ENCODE measurements around the gene LCNL1. TPM values are rescaled to one million over a fixed set of nuclear protein-coding genes. Genes with fewer than 3 reads are reported as not detected.
"Not testable (repeated sequence)": the region's sequence is repeated elsewhere in the genome, so short reads cannot be mapped to it uniquely, and the experiment has no call there.

LCNL1 gene
- total RNA-seq, 1 donor: not detected

DNA sequence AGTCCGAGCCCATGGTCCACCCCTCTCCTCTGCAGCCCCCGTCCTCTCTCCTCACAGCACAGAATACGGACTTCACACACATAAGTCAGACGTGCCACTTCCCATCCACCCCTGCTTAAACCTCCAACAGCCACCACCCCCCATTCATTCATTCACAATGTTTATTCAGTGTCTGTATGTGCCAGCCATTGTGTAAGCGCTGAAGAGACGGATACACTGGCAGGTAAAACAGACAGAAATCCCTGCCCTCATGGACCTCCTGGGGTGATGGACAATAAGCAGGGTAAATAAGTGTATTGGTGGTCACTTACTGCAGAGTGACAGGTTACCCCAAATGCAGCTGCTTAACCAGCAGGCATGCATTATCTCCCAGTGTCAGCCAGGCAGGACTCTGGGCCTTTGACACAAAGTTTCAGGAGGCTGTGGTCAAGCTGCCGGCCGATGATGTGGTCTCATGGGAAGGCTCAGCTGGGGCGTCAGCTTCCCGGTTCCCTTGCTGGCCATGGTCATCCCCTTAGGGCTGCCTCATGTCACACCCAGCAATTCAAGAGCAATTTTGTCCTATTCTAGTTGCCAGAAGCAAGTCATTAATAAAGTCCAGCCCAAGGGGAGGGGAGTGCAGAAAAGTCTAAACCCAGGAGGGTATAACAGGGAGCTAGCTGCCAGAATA lies 7.6 kb downstream of the LCNL1 start:
- no peak for DNase-seq (ENCODE audit: low read depth in 2 of 3, low spot score in 2 of 3)

DNA sequence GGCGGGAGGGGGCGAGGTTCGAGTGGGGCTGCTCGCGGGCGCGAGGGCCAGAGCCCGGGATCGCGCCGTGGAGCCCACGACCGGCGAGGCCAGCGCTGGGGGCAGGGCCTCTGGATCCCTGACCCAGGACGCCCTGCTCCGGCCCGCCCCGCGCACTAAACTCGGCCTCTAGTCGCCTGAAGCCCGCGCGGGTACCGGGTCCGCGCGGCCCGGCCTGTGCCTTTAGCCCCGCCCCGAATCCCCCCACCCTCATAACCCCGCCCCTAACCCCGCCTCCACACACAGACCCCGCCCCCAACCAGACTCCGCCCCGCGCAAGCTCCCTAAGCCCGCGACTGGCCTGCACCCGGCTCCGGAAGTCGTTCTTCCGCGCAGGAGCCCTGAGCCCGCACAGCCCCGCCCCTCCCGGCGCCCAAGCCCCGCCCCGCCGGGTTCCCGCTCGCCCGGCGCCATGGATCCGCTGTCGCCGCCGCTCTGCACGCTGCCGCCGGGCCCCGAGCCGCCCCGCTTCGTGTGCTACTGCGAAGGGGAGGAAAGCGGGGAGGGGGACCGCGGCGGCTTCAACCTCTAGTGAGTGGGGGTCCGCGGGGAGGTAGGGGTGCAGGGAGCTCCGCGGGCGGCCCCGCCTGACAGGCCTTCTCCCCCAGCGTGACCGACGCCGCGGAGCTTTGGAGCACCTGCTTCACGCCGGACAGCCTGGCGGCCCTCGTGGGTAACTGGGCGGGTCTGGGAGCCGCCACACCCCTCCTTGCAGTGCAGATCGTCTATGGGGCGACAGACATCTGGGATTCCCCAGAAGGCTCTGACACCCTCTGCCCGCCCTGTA lies 9.4 kb downstream of the LCNL1 start, which contains the start of gene PAXX:
Gene PAXX, plus strand, starts transcription at position 430 of the 826 bp plus-strand sequence. Its CDS starts 22 bp downstream, at position 452.
- DNase-seq (ENCODE audit: low read depth in 2 of 3, low spot score in 2 of 3): peak; percentile 76 to 91 (median 89)

DNA sequence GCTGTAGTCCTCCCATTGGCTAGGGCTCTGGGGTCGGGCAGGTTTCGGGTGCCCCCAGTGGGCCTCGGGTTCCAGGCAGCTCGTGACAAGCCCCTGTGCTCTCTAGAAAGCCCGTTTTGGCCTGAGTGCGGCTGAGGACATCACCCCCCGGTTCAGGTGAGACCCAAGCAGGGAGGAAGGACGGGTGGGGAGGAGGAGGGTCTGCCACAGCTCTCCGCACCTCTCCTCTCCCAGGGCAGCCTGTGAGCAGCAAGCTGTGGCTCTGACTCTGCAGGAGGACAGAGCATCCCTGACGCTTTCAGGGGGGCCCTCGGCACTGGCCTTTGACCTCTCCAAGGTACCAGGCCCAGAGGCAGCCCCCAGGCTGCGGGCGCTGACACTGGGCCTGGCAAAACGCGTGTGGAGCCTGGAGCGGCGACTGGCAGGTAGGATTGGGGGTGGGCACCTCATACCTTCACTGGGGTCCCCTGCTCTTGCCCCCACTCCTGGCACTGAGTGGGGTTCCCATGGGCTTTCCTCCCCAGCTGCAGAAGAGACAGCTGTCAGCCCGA lies 10.1 kb downstream of the LCNL1 start:
- no peak for DNase-seq (ENCODE audit: low read depth in 2 of 3, low spot score in 2 of 3)

DNA sequence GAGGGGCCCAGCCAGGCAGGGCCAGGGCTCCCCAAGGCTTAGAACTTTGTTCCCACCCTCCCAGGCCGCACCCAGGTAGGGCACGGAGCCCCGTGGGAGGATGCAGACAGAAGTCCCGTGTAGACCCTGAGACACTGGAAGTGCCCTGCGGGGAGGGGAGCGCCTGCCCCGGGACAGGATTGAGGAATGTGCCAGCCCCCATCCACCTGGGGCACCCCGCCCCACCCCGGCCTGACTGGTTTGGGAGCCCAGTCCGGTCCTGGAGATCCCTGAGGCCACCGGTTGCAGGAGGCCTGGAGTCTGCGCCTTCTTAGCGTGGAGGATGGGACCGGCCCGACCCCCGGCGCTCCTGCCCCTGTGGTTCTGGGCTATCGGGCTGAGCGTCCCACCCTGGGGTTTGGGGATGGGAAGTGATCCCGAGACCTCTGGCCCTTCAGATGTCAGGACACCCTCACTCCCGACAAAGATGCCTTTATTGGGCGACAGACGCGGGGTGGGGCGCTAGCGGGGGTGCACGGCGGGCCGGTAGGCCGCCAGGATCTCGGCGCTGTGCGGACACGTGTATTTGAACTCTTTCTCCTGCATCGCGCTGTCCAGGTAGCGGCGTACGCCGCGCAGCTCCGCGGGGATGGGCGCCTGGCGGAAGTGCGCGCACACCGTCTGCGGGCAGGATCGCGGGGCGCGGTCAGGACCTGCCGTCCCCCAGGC lies 11.5 kb downstream of the LCNL1 start:
- DNase-seq (ENCODE audit: low read depth in 2 of 3, low spot score in 2 of 3): no peak

DNA sequence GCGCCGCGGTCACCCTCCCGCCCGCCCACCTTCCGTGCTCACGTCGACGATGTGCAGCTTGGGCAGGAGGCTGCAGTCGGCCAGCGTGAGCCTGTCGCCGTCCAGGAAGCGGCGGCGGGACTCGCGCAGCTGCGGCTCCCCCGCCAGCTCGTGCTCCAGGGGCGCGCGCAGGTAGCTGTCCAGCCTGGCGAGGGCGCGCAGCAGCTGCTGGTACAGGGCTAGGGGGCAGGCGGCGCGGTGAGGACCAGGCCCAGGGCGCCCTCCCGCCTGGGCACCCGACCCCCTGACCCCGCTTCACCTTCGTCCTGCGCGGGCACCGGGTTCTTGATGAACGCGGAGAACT lies 12.1 kb downstream of the LCNL1 start:
- no peak for DNase-seq (ENCODE audit: low read depth in 2 of 3, low spot score in 2 of 3)

DNA sequence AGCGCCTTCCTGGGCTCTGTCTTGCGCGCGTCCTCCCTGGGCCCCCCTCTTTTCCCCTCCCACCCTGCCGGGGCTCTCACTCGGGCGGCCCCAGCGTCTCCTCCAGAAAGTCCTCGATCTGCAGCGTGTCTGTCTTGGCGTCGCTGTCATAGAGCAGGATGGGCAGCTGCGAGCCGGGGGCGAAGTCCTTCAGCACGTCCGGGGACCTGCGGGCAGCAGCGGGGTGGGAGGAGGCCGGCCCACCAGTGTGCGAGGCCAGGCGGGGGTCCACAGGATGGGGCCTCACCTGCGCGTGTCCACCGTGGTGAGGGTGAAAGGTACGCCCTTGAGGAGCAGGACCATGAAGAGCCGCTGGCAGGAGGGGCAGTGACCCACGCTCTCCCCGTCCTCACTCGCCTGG lies 12.6 kb downstream of the LCNL1 start:
- DNase-seq (ENCODE audit: low read depth in 2 of 3, low spot score in 2 of 3): no peak

DNA sequence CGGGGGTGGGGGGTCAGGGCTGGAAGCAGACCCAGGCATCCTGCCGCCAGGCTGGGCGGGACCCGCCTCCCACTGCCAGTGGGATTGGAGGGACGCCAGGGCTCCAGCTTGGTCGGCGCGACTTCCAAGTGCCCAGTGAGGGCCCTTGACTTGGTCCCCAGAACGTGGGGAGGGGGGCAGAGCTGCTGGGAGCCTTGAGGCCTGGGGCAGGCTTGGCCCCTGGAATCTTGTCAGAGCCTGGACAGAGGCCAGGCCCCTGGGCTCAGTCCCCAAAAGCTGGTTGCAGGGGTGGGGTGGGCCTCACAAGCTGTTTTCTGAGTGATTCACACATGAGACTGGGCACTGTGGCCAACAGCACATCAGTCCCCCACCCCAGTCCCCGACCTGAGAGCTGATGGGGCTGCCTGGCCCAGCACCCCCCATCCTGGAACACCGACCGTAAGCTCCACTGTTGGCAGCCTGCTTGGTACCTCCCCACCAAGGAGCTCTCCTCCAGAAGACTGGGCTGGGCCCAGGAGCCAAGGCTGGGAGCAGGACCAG lies 13.0 kb downstream of the LCNL1 start:
- DNase-seq (ENCODE audit: low read depth in 2 of 3, low spot score in 2 of 3): no peak

DNA sequence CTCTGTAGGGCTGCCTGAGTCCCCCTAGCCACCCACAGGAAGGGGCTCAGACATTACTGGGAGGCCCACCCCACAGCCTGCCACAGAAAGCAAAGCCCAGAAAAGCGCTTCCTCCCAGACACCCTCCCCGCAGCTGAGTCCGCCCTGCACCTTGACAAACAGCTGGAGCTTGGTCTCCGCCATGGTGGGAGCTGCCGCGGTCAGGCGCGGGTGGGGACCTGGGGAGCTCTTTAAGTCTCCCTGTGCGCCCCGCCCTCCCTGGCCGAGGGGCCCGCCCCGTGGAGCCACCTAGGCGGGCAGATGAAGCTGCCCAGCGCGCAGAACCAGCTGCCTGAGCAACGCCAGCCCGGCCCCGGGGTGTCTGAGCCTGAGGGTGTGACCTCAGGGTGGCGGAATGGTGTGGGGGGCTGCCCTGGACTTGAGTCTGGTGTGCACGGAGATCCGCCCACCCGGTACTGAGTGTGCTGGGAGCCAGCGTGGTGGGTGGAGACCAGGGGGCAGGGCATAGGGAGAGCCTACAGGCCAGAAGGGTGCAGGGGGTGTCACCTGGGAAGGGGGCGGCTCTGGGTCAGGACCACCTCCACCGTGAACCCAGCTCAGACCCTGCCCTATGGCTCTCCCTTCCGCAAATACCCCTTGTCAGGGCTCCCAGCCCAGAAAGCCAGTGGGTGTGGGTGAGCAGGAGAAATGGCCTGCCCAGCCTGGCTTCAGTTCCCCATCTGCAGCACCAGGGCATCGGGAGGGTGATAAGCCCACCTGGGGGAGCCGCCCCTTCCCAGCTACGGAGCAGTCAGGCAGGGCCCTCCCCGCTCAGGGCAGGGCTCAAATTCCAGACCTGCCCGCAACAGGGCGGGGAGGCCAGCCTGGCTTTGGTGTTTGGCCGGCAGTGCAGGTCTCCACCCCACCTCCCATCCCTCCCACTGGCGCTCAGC lies 13.8 kb downstream of the LCNL1 start, which contains the start of gene CLIC3:
Gene CLIC3, minus strand, starts transcription at position 208 of the 932 bp plus-strand sequence. Its CDS starts 25 bp downstream, at position 183.
- DNase-seq (ENCODE audit: low read depth in 2 of 3, low spot score in 2 of 3): peak in 1 of 3 donors; percentile 62

DNA sequence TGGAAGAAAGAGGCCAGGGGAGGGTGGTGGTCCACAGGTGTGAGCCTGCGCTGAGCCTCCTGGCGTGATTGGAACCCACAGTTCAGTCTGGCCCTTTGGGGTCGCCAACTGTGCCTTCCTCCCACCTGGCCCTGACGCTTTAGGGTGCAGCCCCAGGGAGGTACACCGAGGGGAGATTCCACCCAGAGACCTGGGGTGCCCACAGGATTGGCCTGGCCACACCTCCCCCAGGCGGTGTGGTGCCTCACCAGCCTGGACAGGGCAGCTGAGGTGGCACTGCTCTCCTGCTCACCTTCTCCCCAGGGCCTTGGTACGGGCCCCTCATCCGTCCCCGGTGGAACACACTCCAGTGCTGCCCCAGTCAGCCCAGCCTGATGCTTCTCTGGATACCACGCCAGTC lies 14.6 kb downstream of the LCNL1 start:
- no peak for DNase-seq (ENCODE audit: low read depth in 2 of 3, low spot score in 2 of 3)

DNA sequence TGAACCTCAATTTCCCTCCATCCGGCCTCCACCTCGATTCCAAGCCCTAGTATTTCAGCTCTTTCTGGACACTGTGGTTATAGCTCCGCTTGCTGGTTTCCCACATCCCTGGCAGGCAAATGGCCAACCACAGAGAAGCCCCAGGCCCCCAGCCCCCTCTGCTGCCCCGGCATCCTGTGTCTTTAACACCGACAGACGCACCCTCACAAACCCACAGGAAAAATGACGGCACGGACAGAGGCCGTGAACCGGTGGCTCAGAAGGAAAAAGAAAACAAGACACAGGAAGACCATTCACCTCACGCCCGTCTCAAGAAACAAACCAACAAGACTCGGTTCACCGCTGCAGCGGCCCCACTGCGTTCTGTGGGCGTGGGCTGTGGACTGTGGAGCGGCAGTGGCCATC lies 15.0 kb downstream of the LCNL1 start:
- DNase-seq (ENCODE audit: low read depth in 2 of 3, low spot score in 2 of 3): no peak

DNA sequence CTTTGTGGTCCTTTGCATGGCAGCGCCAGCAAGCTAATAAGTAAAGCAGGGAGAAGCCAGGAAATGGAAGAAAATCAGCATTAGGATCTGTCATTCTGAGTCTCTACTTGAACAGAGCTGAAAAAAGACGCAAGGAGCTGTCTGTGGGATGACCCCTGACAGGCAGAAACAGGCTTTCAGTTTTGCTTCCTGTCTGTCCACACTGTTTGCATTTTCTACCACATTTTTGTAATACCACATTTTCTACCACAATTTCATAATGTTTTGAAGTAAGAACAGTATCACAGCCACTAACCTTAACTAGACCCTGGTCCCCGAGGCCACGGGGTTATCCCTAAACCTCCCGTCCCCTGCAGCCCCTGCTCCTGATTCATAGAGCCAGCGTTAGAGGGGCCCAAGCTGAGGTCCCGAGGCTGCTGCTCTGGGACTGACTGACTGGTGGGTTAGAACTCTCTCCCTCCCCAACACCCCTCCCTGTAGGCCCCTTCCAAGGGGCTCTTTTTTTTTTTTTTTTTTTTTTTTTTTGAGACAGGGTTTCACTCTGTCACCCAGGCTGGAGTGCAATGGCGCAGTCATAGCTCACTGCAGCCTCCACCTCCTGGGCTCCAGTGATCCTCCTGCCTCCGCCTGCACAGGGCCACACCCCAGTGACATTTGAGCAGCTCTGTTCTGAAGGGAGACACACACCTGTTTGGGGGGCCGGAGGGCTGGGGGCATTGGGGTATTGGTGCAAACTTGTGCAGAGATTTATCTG lies 17.6 kb downstream of the LCNL1 start:
- peak in 1 of 3 donors; percentile 41 for DNase-seq (ENCODE audit: low read depth in 2 of 3, low spot score in 2 of 3)

DNA sequence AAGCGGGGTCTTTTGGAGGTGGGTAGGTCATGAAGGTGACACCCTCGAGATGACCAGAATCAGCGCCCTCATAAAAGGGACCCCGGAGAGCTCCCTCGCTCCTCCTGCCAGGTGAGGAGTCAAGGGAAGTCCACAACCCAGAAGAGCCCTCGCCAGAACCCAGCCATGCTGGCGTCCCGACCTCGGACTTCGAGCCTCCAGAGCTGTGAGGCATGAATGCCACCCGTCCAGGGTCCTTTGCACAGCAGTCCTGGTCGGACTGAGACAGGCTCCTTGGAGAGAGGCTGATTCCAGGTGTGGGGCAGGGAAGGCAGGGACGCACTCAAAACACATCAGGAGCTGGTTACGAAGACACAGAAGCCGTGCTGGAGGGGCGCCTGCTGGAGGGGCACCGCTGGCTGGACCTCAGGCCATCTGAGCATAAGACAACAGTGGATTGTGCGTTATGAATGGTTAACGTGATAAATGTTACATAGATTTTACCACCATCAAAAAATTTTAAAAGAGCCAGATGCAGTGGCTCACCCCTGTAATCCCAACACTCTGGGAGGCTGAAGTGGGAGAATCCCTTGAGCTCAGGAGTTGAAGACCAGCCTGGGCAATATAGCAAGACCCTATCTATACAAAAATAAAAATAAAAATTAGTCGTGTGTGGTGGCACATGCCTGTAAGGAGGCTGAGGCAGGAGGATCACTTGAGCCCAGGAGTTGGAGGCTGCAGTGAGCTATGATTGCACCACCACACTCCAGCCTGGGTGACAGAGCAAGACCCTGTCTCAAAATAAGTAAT lies 19.3 kb downstream of the LCNL1 start:
- no peak for DNase-seq (ENCODE audit: low read depth in 2 of 3, low spot score in 2 of 3)

DNA sequence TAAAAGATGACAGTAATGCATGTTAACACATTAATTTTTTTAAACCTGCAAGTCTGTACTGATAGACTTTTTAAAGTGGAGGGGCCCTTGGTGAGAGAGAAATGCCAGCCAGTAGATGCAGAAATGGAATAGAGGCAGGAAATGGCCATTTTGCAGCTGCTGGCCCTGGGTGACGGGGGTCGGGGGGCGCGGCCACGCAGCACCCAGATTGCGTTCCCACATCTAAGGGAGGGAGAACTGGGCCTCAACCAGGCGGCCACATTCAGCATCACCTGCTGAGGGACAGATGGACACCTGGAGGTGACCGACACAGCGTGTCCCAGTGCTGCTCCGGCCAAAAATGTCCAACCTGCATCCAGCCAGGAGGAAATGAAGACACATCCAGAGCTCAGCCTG lies 19.9 kb downstream of the LCNL1 start:
- DNase-seq (ENCODE audit: low read depth in 2 of 3, low spot score in 2 of 3): no peak

DNA sequence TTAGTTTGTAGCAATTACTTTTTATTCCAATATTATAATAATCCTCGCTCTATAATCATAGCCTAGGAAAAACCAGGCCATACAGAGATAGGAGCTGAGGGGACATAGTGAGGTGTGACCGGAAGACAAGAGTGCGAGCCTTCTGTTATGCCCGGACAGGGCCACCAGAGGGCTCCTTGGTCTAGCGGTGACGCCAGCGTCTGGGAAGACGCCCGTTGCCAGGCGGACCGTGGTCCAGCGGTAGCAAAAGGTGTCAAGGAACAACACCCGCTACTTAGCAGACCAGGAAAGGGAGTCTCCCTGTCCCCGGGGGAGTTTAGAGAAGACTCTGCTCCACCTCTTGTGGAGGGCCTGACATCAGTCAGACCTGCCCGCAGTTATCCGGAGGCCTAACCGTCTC lies 21.5 kb downstream of the LCNL1 start:
- DNase-seq (ENCODE audit: low read depth in 2 of 3, low spot score in 2 of 3): not testable (repeated sequence)

DNA sequence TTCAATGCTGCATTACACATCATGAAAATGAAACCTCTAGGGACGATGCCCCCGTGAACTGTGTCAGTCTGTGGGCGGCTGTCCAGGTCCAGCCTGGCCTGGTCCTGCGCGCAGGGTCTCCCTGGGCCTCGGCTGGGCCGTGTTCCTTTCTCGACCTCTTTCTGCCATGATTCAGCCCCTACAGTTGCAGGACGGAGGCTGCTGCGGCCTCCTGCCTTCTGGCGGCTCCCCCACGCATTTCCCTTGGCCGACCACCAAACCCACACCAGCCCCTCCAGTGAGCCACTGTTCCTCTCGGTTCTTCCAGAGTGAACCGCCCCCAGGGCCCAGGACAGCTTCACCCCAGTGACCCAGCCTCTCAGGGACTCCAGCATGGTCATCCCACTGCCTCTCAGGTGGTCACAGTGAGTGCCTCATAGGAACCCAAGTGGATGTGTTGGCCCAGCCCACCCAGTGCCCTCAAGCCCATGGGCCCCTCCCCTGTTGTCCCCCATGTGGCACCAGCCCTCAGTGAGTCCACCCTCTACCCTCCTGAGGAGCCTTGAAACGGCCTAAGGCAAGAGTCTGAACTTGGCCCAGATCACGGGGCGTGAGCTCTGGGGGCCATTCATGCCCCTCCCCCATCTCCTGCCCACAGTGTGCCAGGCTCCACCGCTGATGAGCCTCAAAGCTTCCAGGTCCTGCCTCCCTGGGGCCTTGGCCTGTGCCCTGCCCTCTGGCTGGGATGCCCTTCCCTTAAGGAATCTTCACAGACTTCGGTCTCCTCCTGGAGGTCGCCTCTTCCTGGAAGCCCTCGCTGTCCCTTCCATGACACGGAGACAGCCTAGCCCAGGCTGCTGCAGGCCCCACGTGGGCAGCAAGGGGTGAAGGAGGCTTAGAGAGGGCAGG lies 23.6 kb downstream of the LCNL1 start:
- DNase-seq (ENCODE audit: low read depth in 2 of 3, low spot score in 2 of 3): peak in 1 of 3 donors; percentile 51

DNA sequence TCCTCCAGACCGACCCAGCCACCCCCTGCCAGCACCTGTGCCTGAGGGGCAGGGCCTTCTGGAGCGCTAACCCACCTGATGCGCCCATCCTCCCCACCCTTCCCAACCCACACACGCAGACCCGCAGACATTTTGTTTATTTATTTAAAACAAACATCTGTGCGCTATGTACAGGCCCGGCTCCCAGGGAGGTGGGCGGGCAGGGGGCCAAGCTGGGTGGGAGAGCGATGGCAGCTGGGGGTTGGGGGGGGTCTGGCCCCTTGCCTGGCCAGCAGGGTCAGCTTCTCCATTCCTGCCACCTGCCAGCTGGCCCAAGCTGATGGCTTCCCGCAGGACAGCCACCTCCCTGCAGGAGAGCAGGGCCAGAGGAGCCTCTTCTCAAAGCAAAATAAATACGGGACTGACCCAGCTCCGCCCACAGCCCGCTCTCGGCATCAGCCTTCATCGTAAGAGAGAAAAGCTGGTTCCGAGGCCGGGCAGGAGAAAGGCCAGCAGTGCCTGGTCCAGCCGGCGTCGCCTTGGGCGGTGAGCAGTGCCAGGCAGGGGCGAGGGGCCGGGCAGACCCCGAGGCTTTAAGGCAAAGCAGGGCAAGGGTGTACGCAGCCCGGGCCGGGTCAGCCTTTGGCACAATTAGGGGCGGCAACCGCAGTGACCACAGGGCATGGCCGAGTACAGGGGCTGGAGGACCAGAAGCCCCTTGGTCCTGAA lies 24.5 kb downstream of the LCNL1 start:
- DNase-seq (ENCODE audit: low read depth in 2 of 3, low spot score in 2 of 3): no peak

Measured in hematopoietic multipotent progenitor cell (in vitro differentiated cells).